KOPT-K1 (cell line): ENCODE results near the gene CACNA1C.

ENCODE experiments used
- H3K27ac ChIP-seq: fragments of 200-600 bp; sonication (generic); 2 replicates; pipeline ENCODE4 v1.5.1; 2016; ENCODE audit warnings: antibody characterized with exemption, mild to moderate bottlenecking, low read depth, low read length; ENCODE audit not compliant: poor library complexity, severe bottlenecking
- H3K36me3 ChIP-seq: fragments of 200-600 bp; sonication (generic); 2 replicates; pipeline ENCODE4 v1.5.1; 2017; ENCODE audit warnings: antibody characterized with exemption, mild to moderate bottlenecking, low read length, moderate library complexity; ENCODE audit not compliant: insufficient read depth
- H3K9me3 ChIP-seq: fragments of 200-600 bp; sonication (generic); 2 replicates; pipeline ENCODE4 v1.5.1; 2017; ENCODE audit warnings: antibody characterized with exemption, low read length, mild to moderate bottlenecking; ENCODE audit not compliant: insufficient read depth, poor library complexity, severe bottlenecking

CACNA1C gene

DNA sequence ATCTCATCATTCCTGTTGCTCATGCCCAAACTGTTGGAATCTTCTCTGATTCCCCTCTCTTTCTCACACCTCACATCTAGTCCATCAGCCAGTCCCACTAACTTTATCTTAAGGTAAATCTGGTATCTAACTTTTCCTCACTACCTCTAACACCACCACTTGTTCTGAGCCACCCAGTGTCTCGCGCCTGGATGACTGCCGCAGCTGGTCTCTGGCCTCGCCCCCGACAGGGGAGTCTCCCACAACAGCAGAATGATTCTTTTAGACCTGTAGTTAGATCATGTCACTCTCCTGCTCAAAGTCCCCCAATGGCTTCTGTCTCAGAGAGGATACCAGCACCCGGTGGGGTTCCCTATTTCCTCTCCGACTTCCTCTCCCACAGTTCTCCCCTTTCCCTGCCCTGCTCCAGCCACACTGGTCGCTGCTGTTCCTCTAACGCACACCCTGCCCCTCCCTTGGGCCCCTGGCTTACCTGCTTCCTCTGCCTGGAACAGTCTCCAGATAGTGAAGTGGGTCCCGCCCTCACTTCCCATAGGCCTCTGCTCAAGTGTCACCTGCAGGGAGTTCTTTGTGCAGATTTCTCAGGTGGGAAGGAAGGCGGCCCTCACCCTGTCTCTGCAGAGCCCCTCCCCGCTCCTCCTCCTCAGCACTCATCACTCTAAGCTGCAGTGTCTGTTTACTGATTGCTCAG is 403.5 kb downstream of the CACNA1C start:
- H3K36me3 ChIP-seq, result no peaks in the 10 kb centered on the region
- no peak overlapping the region for H3K27ac ChIP-seq

DNA sequence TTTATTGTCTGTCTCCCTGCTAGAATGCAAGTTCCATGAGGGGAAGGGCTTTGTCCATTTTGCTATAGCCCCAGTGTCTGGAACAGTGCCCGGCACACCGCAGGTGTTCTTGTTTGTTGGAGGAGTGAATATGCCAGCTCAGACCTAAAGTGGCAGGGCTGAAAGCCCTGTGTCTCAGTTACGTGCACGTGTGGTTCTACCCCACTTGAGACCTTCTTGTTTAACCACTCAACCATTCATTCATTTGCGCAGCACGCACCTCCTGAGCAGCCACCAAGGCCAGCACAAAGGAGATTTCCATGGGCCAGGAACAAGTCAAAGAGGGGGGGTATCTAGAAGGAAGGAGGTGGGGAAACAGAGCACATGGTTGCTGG is 404.0 kb downstream of the CACNA1C start:
- H3K27ac ChIP-seq, result no peak overlapping the region

More for the DNA sequence above, 403.5 kb downstream of the CACNA1C start:
- no peaks in the 10 kb centered on the region for H3K9me3 ChIP-seq

DNA sequence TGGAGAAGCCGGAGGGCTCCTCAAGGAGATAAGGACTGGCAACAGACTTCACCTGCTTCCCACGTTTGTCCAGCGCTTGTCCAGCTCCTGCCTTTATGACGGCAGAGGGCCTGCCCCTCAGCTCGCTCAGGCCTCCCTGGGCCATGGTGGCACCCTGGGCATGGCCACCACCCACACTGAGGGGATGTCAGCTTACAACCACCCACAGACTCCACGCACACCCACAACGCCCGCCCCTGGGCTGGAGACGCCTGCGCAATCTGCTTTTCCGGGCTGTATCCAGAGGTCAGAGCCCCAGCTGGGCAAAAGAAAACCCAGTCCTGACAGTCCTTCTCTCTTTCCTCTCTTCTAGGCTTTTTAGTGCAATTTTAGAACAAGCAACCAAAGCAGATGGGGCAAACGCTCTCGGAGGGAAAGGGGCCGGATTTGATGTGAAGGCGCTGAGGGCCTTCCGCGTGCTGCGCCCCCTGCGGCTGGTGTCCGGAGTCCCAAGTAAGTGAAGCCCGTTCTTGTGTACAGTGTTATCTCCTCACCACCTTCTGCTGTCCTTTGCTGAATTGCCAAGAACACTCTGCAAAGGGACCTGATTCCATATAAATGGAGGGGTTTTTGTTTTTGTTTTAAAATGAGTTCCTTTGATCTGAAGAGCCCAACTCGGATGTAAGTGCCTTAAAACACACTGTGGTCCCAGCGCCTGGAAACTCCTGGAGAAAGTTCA is 404.6 kb downstream of the CACNA1C start:
- no peak overlapping the region for H3K27ac ChIP-seq

More for the DNA sequence above, 404.0 kb downstream of the CACNA1C start:
- H3K9me3 ChIP-seq, result no peaks in the 10 kb centered on the region
- H3K36me3 ChIP-seq, result no peaks in the 10 kb centered on the region

DNA sequence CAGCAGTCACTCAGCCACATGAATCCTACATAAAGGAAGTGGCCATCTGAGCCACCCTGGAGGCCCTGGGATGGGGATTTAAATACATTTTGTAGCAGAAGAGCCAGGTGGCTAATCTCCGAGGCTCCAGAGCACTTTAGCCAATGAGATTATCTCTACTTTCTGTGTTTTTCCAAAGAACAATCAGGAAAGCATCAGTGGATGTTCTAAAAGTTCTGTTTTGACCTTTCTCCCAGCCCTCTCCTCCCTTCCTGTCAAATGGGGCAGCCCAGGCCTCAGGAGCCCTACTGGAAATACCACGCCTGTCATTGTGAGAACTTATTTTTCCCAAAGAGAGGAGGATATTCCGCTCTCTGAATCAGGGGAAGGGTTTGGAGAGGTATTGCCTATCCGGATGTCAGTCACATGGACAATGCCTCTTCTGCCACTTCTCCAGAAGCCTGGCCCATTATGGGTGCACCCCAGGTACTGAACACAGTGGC is 405.2 kb downstream of the CACNA1C start:
- H3K9me3 ChIP-seq, result no peaks in the 10 kb centered on the region
- H3K27ac ChIP-seq, result no peak overlapping the region
- no peaks in the 10 kb centered on the region for H3K36me3 ChIP-seq

More for the DNA sequence above, 404.6 kb downstream of the CACNA1C start:
- no peaks in the 10 kb centered on the region for H3K9me3 ChIP-seq
- H3K36me3 ChIP-seq, result no peaks in the 10 kb centered on the region

DNA sequence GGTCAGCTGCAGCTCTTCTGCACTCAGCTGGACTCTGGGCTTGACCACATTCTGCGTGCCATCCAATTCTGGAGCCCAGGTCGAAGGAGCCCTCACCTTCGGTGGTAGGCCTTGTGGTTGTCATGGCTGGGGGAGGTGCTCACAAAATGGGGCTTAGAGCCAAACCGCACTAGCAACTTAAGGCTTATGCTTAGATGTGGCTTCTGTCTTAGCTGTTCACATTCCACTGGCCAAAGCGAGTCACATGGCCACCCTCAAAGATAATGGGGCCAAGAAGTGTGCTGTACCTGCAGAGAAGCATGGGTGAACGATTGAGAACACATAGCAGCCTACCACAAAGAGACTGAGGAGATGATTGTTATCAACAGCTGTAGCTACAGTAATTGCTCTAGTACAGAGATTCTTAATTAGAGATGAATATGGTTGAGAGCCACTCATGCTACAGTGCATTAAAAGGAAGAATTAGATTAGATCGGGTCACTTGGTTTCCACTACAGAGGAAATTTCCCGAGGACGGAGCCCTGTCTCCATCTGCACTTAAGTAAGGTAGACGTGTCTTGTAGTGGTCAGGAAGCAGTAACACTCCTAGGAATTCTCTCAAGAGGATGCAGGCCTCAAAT is 407.4 kb downstream of the CACNA1C start:
- Histone ChIP-seq H3K9me3 (no peaks in the 10 kb centered on the region), H3K27ac (no peak overlapping the region), H3K36me3 (no peaks in the 10 kb centered on the region)

DNA sequence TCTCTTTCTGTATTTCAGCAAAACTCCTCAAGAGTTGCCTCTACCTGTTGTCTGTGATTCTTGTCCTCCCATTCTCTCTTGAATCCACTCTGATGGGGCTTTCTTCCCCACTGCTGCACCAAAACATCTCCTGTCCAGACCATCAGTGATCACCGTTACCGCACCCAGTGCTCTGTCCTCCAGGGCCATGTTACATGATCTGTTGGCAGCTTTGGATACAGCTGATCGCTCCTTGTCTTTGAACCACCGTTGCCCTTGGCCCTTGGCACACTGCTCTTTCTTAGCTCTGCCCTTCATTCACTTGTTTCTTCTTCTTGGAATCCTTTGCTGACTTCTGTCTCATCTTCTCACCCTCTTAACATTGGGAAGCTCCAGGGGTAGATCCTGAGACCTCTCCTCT is 408.3 kb downstream of the CACNA1C start:
- no peaks in the 10 kb centered on the region for H3K36me3 ChIP-seq
- H3K9me3 ChIP-seq, result no peaks in the 10 kb centered on the region
- H3K27ac ChIP-seq, result no peak overlapping the region

DNA sequence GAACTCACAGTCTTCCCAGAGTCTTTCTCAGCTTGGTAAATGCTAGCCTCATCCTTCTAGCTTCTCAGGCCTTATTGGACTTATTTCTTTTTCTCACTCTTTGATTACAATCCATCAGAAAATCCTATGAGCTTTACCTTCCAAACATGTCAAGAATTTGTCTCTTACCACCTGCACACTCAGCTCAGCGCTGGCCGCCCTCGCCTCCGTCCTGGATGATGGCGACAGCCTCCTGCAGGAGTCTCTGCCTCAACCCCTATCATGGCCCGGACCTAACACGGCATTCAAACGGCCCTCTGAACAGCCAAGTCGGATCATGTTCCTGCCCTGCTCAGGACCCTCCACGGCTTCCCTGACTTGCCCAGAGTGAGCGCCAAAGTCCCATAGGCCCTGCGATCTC is 408.9 kb downstream of the CACNA1C start:
- Histone ChIP-seq H3K9me3 (no peaks in the 10 kb centered on the region), H3K27ac (no peak overlapping the region), H3K36me3 (no peaks in the 10 kb centered on the region)

DNA sequence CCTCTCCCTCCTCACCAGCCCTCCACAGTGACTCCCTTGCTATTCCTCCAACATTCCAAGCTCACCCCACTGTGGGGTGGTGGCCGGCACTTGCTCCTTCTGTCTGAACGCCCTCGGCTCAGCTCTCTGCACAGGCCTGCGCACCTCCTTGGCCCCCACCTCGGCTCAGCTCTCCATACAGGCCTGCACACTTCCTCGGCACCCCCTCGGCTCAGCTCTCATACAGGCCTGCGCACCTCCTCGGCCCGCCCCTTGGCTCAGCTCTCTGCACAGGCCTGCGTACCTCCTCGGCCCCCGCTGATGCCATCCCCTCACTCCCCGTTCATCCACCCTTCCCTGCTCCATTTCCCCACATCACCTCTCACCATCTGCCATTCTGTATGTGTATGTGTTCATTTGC is 409.3 kb downstream of the CACNA1C start:
- no peaks in the 10 kb centered on the region for H3K36me3 ChIP-seq
- H3K9me3 ChIP-seq, result no peaks in the 10 kb centered on the region
- no peak overlapping the region for H3K27ac ChIP-seq

DNA sequence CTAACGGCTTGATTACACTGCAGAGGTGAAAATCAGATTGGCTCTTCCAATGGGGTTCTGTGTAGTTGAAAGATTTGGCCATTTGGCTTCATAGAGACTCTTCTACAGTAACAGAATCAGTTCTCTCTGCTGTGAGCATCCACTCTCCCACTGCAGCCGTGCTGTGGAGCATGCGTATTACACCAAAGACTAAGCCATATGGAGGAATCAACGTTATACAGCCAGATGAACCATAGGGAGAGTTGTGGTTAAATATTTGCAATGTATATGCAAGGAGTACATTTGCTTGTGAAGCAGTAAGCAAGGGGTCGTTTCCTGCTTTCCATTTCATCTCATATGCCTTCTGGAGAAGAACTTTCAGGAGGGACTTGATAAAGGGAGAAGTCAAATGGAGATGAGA is 410.9 kb downstream of the CACNA1C start:
- no peak overlapping the region for H3K27ac ChIP-seq
- no peaks in the 10 kb centered on the region for H3K9me3 ChIP-seq
- H3K36me3 ChIP-seq, result no peaks in the 10 kb centered on the region

DNA sequence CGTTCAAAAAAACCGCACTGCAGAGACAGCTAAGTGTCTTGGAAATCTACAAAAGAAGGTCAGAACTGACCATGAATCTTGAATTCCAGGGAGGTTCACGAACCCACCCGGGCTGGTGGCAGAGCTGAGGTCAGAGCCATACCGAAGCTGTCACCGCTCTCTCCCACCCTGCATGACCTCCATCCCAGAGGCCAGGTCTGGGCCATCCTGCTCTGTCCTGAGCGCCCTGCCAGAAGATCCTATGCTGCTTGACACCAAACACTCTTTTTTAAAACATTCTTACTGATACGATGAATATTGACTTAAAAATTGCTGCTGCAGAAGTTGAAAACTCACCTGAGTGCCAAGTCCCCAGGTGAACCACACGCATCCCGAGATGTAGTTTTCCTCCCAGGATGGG is 412.9 kb downstream of the CACNA1C start:
- H3K9me3 ChIP-seq, result no peaks in the 10 kb centered on the region
- H3K27ac ChIP-seq, result no peak overlapping the region
- H3K36me3 ChIP-seq, result no peaks in the 10 kb centered on the region

DNA sequence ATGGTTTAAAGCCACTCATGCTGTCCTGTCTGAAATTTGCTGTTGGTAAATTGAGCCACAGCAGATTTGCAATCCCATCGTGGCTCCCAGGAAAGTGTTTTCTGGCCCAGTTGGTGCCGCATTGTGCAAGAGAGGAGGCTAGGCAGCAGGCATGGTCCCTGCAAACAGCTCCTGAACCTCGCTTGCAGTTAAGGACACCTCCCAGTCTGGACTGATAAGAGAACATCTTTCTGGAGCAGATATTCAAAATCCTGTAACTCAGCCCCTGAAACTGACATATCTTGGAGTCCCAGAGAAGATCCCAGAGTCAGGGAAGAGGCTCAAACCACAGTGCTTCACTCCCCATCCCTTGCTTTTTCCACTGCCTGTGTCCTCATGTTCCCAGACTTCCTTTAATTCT is 413.4 kb downstream of the CACNA1C start:
- H3K9me3 ChIP-seq, result no peaks in the 10 kb centered on the region
- H3K27ac ChIP-seq, result no peak overlapping the region
- no peaks in the 10 kb centered on the region for H3K36me3 ChIP-seq

DNA sequence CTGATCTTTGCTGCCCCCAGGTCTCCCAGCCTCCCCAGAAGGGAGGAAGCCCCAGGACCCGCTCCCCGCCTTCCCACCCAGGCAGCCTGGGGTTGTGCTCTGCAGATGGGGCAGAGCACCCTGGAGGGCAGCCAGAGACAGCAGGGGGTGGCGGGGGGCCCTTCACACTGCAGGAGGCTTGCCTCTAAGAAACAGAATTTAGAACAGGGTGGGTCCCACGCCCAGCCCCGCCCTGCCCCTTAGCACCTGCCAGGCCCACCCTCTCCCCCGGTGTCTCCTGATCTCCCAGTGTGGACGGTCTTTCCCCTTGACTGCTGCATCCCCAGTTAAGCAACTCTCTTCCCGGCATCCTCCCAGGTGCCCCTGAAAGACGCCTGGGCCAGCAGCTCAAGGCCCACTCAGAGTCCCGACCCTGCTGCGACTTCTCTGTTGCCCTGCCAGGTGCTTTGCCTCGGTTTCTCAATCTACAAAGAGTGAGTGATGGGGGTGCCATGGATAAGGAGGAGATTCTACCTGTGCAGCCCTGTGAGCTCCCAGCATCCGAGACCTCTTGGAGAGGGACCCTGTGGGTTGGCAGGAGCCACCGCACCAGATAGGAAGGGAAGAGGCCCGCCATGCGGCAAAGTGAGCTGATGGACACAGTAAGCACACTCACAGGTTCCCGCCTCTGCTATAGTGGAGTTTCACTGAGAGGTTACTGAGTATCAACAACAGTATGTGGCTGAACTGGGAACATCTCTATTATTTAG is 414.8 kb downstream of the CACNA1C start:
- no peaks in the 10 kb centered on the region for H3K9me3 ChIP-seq
- no peak overlapping the region for H3K27ac ChIP-seq
- H3K36me3 ChIP-seq, result no peaks in the 10 kb centered on the region

DNA sequence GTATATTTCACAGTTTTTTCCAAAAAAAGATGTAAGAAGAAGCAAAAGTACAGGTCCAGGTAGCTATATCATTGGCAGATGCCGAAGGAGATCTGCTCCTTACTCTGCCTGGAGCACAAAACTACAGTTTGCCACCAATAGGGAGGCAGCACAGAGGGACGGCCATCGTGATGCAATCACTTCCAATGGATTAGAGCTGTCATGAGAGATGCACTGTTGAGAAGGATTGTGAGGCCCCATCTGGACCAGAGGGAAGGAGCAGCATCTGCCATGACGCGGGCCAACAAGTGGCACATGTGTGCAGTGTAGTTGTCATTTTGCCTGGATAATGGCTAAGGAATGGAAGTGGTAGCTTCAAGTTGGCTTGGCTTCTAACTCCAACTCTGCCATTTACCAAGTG is 423.2 kb downstream of the CACNA1C start:
- H3K36me3 ChIP-seq, result no peaks in the 10 kb centered on the region
- no peak overlapping the region for H3K27ac ChIP-seq
- H3K9me3 ChIP-seq, result no peaks in the 10 kb centered on the region

DNA sequence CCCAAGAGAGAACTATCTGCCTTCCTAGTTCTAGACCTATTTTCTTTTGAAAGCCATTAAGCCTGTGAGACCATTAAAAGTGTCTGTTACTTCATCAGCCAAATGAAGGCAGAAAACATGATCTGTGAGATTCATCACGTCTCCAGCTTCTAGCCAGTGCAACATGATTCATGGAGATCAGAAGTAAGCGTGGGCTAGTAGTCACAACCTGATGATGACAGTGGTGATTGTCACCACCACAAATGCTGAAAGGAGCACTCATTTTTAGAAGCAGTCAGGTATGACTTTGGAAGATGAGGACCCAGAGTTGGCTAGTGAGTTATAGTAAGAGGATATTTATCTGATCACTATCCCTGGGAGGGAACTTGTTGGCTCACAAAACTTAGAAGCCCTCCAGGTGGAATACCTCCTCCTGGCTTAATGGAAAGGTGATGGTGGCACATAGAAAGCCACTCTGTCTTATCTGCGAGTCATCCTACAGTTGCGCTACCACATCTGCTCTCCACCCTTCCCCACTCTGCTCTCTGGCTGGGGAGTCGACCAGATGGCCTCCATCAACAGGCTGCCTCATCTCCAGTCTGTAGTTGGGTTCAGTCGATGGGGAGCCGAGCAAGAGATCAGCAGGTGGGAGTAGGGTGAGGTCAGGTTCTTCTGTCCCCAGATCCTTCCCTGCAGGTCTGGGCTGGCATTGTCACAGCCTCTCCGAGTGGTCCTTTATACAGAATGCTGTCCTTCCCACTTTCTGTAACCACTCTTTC is 424.4 kb downstream of the CACNA1C start:
- H3K36me3 ChIP-seq, result no peaks in the 10 kb centered on the region
- no peak overlapping the region for H3K27ac ChIP-seq
- H3K9me3 ChIP-seq, result no peaks in the 10 kb centered on the region
